Chondrocyte (in vitro differentiated cells): ENCODE results near the gene MYG1. TPM values are rescaled to one million over a fixed set of nuclear protein-coding genes. Genes with fewer than 3 reads are reported as not detected.

Experiments used
- DNase-seq: peaks from one replicate; pipeline ENCODE4 v3.0.0; 2021; ENCODE audit warnings: mixed read lengths, low spot score
- H3K27ac Mint-ChIP-seq: one replicate; pipeline ENCODE4 v1.8.0; 2021; ENCODE audit warnings: mild to moderate bottlenecking, moderate library complexity, mixed read lengths; ENCODE audit not compliant: unreplicated experiment
- H3K27me3 Mint-ChIP-seq: 2 replicates; pipeline ENCODE4 v1.8.0; 2021; ENCODE audit warnings: low read depth, mixed read lengths
- H3K36me3 Mint-ChIP-seq: 2 replicates; pipeline ENCODE4 v1.8.0; 2021; ENCODE audit warnings: low read depth, mixed read lengths
- H3K4me1 Mint-ChIP-seq: 2 replicates; pipeline ENCODE4 v1.8.0; 2021; ENCODE audit warnings: low read depth, mild to moderate bottlenecking, mixed read lengths
- H3K4me3 Mint-ChIP-seq: one replicate; pipeline ENCODE4 v1.8.0; 2021; ENCODE audit warnings: mild to moderate bottlenecking, moderate library complexity, mixed read lengths; ENCODE audit not compliant: unreplicated experiment
- H3K9me3 Mint-ChIP-seq: 2 replicates; pipeline ENCODE4 v1.8.0; 2021; ENCODE audit warnings: low read depth, mixed read lengths
- CTCF ChIP-seq: fragments of 200-600 bp; sonication (generic); IDR thresholded peaks from 2 replicates; pipeline ENCODE4 v1.5.0; 2021; ENCODE audit warnings: antibody characterized with exemption, mild to moderate bottlenecking, moderate library complexity
- total RNA-seq: library from RNA; stranded (reverse); gene quantifications from 3 replicates; pipeline ENCODE4 v1.2.1, GENCODE V29; 2021

MYG1 gene
- total RNA-seq, 1 donor from 2014 or later = 47.0 TPM

- Mint-ChIP-seq H3K4me3 (no peak overlapping the region), H3K4me1 (peaks cover 21% of the 10 kb centered on the region), H3K9me3 (no peaks in the 10 kb centered on the region)
Observed at GRCh38 chr12:53347905-53348304, 48.4 kb downstream of the MYG1 start.

GRCh38 chr12:53352331-53353256 is 53.1 kb downstream of the MYG1 start:
- peak; percentile 94 for TF ChIP-seq CTCF
- no peak overlapping the region for H3K27ac Mint-ChIP-seq
- DNase-seq = no peak
- H3K27me3 Mint-ChIP-seq = no peaks in the 10 kb centered on the region
- no peaks in the 10 kb centered on the region for H3K9me3 Mint-ChIP-seq
- no peak overlapping the region for H3K4me3 Mint-ChIP-seq
- no peaks in the 10 kb centered on the region for H3K36me3 Mint-ChIP-seq
- peaks cover 5% of the 10 kb centered on the region for H3K4me1 Mint-ChIP-seq

More at GRCh38 chr12:53347905-53348304, 48.4 kb downstream of the MYG1 start:
- no peak for DNase-seq
- TF ChIP-seq CTCF = no peak
- no peak overlapping the region for H3K27ac Mint-ChIP-seq
- no peaks in the 10 kb centered on the region for H3K27me3 Mint-ChIP-seq
- H3K36me3 Mint-ChIP-seq = no peaks in the 10 kb centered on the region

GRCh38 chr12:53353257-53353655 is 53.8 kb downstream of the MYG1 start:
- Mint-ChIP-seq H3K4me3 (no peak overlapping the region), H3K36me3 (no peaks in the 10 kb centered on the region), H3K27me3 (no peaks in the 10 kb centered on the region), H3K4me1 (peaks cover 5% of the 10 kb centered on the region), H3K27ac (no peak overlapping the region), H3K9me3 (no peaks in the 10 kb centered on the region)
- no peak for DNase-seq
- TF ChIP-seq CTCF = no peak

GRCh38 chr12:53355121-53355520 is 55.6 kb downstream of the MYG1 start:
- no peak for DNase-seq
- no peaks in the 10 kb centered on the region for H3K27me3 Mint-ChIP-seq
- TF ChIP-seq CTCF = no peak
- H3K4me1 Mint-ChIP-seq = peaks cover 5% of the 10 kb centered on the region
- no peaks in the 10 kb centered on the region for H3K36me3 Mint-ChIP-seq
- no peak overlapping the region for H3K4me3 Mint-ChIP-seq
- H3K9me3 Mint-ChIP-seq = no peaks in the 10 kb centered on the region
- H3K27ac Mint-ChIP-seq = no peak overlapping the region

Other genes starting within 250 kb of the MYG1 start
- gene TNS2, start 249.6 kb upstream of the MYG1 start, total RNA-seq = 104 to 107 TPM (median 105 TPM) in 3 replicates
- gene SPRYD3, start 220.3 kb upstream of the MYG1 start, total RNA-seq = 37.1 to 40.2 TPM (median 38.5 TPM) in 3 replicates
- gene IGFBP6, start 202.0 kb upstream of the MYG1 start, total RNA-seq = 7.0 to 10.0 TPM (median 8.9 TPM) in 3 replicates
- not detected in 3 replicates for gene SOAT2, start 196.2 kb upstream of the MYG1 start, total RNA-seq
- gene ZNF740, start 119.0 kb upstream of the MYG1 start, total RNA-seq = 27.3 to 36.7 TPM (median 28.0 TPM) in 3 replicates
- 24.3 to 34.6 TPM (median 27.1 TPM) in 3 replicates for gene CSAD, start 118.8 kb upstream of the MYG1 start, total RNA-seq
- gene ITGB7, start 92.4 kb upstream of the MYG1 start, total RNA-seq = 0.37 to 0.46 TPM in 2 of 3 replicates, not detected in the other
- 19.4 to 30.0 TPM (median 21.7 TPM) in 3 replicates for gene RARG, start 67.5 kb upstream of the MYG1 start, total RNA-seq
- 4.0 to 5.5 TPM (median 4.8 TPM) in 3 replicates for gene ESPL1, start 31.4 kb upstream of the MYG1 start, total RNA-seq
- 266 to 309 TPM (median 274 TPM) in 3 replicates for gene PFDN5, start 4.2 kb upstream of the MYG1 start, total RNA-seq
- gene AAAS, start 21.9 kb downstream of the MYG1 start, total RNA-seq = 48.6 to 71.1 TPM (median 52.8 TPM) in 3 replicates
- not detected in 3 replicates for gene SP7, start 36.7 kb downstream of the MYG1 start, total RNA-seq
- 57.1 to 59.7 TPM (median 59.0 TPM) in 3 replicates for gene SP1, start 80.5 kb downstream of the MYG1 start, total RNA-seq
- not detected in 3 replicates for gene AMHR2, start 124.2 kb downstream of the MYG1 start, total RNA-seq
- gene PRR13, start 142.0 kb downstream of the MYG1 start, total RNA-seq = 96.2 to 110 TPM (median 102 TPM) in 3 replicates
- 601 to 638 TPM (median 611 TPM) in 3 replicates for gene PCBP2, start 152.4 kb downstream of the MYG1 start, total RNA-seq
- 25.5 to 30.6 TPM (median 26.9 TPM) in 3 replicates for gene MAP3K12, start 199.8 kb downstream of the MYG1 start, total RNA-seq
- gene TARBP2, start 201.6 kb downstream of the MYG1 start, total RNA-seq = 23.5 to 34.0 TPM (median 24.1 TPM) in 3 replicates
- gene NPFF, start 207.8 kb downstream of the MYG1 start, total RNA-seq = 0.92 TPM in 1 of 3 replicates, not detected in the others